GM12874 (cell line): ENCODE results near the gene GPSM1.

Experiments
- CTCF ChIP-seq: IDR thresholded peaks from 2 replicates; pipeline ENCODE4 v1.5.1; 2011; ENCODE audit warnings: low read depth, mild to moderate bottlenecking, control low read depth, low read length, moderate library complexity; ENCODE audit not compliant: insufficient read depth

Gene GPSM1

GRCh38 chr9:136374183-136374575 lies 46.8 kb downstream of the GPSM1 start:
- TF ChIP-seq CTCF = no peak

- no peak for TF ChIP-seq CTCF
Measured at GRCh38 chr9:136375096-136375495, 47.8 kb downstream of the GPSM1 start.

GRCh38 chr9:136376457-136376856 lies 49.1 kb downstream of the GPSM1 start:
- no peak for TF ChIP-seq CTCF

- TF ChIP-seq CTCF = no peak
Measured at GRCh38 chr9:136377341-136378169, 50.2 kb downstream of the GPSM1 start.

GRCh38 chr9:136378170-136379002 lies 51.0 kb downstream of the GPSM1 start:
- no peak for TF ChIP-seq CTCF

- no peak for TF ChIP-seq CTCF
Measured at GRCh38 chr9:136379003-136379287, 51.6 kb downstream of the GPSM1 start.

- no peak for TF ChIP-seq CTCF
Measured at GRCh38 chr9:136379401-136379800, 52.1 kb downstream of the GPSM1 start.
